Fibroblast of upper back skin (primary cell): Measurements from ENCODE around the gene ADH6.
A peak's percentile ranks its signal among the peaks of the same experiment; 100 is the strongest.

Experiments
- DNase-seq: peaks from one replicate; pipeline ENCODE4 v3.0.0-alpha.2; 2013

ADH6 gene

GRCh38 chr4:99189900-99190299 lies 29.1 kb downstream of the ADH6 start:
- DNase-seq, result peak; percentile 4

GRCh38 chr4:99186029-99186428 lies 33.0 kb downstream of the ADH6 start:
- no peak for DNase-seq

- DNase-seq, result no peak
These were observed 33.5 kb downstream of the ADH6 start for GRCh38 chr4:99185581-99185980.

GRCh38 chr4:99180382-99181070 lies 38.5 kb downstream of the ADH6 start:
- peak; percentile 77 for DNase-seq

GRCh38 chr4:99179626-99180025 lies 39.4 kb downstream of the ADH6 start:
- DNase-seq, result no peak

- no peak for DNase-seq
These were observed 39.9 kb downstream of the ADH6 start for GRCh38 chr4:99179178-99179577.

- no peak for DNase-seq
These were observed 52.5 kb downstream of the ADH6 start for GRCh38 chr4:99166544-99166943.

- DNase-seq, result no peak
These were observed 53.1 kb downstream of the ADH6 start for GRCh38 chr4:99165978-99166377.

- no peak for DNase-seq
These were observed 57.5 kb downstream of the ADH6 start for GRCh38 chr4:99161373-99162099.

GRCh38 chr4:99159699-99160098 lies 59.3 kb downstream of the ADH6 start:
- DNase-seq, result peak; percentile 3

- no peak for DNase-seq
These were observed 61.5 kb downstream of the ADH6 start for GRCh38 chr4:99157478-99157935.

- DNase-seq, result no peak
These were observed 62.1 kb downstream of the ADH6 start for GRCh38 chr4:99156992-99157391.

- no peak for DNase-seq
These were observed 64.2 kb downstream of the ADH6 start for GRCh38 chr4:99154658-99155342.
